ENCODE measurements around the gene KLHL15.

Gene KLHL15

DNA sequence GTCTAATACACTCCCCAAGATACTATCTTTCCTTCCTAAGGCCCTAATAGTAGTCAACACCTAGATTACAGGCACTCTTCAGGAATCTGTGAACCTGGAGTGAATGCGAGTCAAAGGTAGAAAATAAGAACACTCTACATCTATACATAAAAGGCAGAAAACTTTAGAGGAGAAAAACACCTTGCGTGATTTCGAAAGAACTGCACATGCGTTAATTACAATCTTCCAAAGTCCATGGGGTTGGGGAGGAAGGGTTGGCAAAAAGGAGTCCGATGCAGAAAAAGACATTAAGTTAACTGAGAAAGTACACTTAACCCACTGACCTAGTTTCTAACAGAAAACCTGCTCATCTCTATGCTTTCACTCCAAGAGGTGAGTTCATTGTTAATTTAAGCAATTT, 27.3 kb downstream of the KLHL15 start:
- H3K4me3 ChIP-seq (ENCODE audit: low read depth, low read length), result no peak overlapping the region
- TF ChIP-seq CTCF (conservative IDR thresholded peaks at IDR 0.05; ENCODE audit: low read depth, low read length), result no peak
- no peak for DNase-seq (ENCODE audit: low read depth)

DNA sequence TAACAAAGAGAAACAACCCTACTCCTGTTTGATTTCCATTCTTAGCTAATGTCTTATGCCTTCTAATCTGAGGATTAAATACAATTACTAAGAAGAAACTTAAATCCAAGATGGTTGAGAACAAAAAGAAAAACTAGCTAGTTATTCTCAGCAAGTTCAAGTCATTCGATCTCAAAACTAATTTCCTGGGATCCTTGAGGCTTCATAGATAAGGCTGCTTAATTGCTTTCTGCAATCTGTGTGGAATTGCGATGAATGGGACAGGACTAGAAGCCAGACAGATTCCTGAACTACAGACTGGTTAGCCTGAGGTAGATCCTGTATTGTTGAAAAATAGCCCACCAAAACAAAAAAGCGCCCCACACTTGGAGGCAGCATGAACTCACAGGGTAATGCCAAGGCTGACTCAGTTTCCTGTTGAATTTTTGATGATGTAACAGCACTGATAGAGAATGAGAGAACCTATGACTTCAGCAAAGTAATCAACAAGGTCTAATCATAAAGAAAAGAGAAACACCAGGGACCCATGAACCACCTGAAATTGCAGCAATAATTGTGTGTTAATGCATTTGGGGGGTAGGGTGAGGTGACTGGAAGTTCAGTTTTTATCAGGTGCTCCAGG, 33.9 kb downstream of the KLHL15 start:
- TF ChIP-seq CTCF (conservative IDR thresholded peaks at IDR 0.05; ENCODE audit: low read depth, low read length), result no peak
- DNase-seq (ENCODE audit: low read depth), result peak; percentile 18
- H3K4me3 ChIP-seq (ENCODE audit: low read depth, low read length), result no peak overlapping the region

DNA sequence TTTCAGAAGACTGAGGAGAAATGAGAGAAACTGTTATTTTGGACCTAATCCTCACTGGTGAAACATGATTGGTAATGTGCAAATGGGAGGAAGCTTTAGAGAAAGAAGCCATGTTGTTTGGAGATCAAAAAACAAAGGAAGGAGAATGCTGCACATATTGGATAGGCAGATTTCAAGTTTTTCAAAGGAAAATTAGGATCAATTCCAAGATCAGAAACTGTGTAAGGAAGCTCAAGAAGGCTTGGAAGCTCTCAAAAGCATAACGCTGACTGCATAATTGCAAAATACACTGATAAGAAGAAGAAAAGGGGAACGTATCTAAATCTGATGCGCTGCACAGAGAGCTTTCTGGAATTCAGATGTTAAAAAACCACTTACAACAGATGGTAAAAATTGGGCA, 34.6 kb downstream of the KLHL15 start:
- no peak for TF ChIP-seq CTCF (conservative IDR thresholded peaks at IDR 0.05; ENCODE audit: low read depth, low read length)
- DNase-seq (ENCODE audit: low read depth), result no peak
- H3K4me3 ChIP-seq (ENCODE audit: low read depth, low read length), result no peak overlapping the region

- no peak overlapping the region for H3K4me3 ChIP-seq (ENCODE audit: low read depth, low read length)
- TF ChIP-seq CTCF (conservative IDR thresholded peaks at IDR 0.05; ENCODE audit: low read depth, low read length), result no peak
- no peak for DNase-seq (ENCODE audit: low read depth)
These were observed 36.5 kb downstream of the KLHL15 start for GRCh38 chrX:23990455-23990854.

DNA sequence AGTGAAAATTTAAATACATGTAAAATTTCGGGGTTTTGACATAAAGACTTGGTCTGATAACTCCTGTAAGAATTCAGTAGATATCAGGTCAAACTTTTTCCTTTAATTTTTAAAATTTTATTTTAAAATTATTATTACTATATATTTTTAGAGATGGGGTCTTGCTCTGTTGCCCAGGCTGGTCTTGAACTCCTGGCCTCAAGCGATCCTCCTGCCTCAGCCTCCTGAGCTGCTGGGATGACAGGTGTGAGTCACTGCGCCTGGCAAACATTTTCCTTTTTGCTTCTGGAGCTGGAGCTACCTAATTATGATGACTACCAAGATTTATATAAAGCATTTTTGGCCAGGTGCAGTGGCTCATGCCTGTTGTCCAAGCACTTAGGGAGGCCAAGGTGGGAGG, 37.3 kb downstream of the KLHL15 start:
- DNase-seq (ENCODE audit: low read depth), result no peak
- no peak for TF ChIP-seq CTCF (conservative IDR thresholded peaks at IDR 0.05; ENCODE audit: low read depth, low read length)
- no peak overlapping the region for H3K4me3 ChIP-seq (ENCODE audit: low read depth, low read length)

DNA sequence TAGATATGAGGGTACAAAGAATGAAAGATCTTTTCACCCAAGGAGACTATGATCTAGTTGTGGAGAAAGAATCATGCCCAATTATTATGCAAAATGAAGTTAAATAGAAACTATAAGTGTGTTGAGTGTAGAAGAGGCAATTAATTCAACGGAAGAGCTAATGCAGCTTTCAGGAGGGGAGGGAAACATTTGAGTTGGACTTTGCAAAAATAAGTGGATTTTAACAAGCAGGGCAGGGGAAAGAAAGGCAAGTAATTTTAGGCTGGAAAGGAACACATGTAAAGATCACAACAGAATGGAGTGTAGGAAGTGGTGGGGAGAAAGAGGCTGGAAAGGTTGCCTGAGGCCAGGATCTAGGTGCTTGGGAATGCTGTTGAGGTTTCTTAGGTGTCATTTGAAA, 44.1 kb downstream of the KLHL15 start:
- no peak for TF ChIP-seq CTCF (conservative IDR thresholded peaks at IDR 0.05; ENCODE audit: low read depth, low read length)
- H3K4me3 ChIP-seq (ENCODE audit: low read depth, low read length), result no peak overlapping the region
- no peak for DNase-seq (ENCODE audit: low read depth)

DNA sequence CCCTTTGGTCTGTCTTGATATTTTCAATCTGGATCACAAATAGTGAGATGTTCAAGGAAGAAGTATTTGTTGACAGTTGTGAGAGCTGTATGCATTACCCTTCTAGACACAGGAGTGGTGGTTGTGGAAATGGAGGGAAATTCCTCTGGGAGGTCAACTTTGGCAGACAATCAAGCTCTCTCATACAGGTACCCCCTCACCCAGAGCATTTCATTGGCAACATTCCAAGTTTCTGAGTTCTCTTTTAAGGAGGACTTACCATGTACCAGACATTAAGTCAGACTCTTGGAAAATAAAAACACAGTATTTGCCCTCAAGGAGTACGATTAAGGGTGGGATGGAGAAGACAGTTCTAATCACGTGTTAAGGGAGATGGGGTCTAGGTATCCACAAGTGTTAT, 45.3 kb downstream of the KLHL15 start:
- no peak for DNase-seq (ENCODE audit: low read depth)
- H3K4me3 ChIP-seq (ENCODE audit: low read depth, low read length), result no peak overlapping the region
- no peak for TF ChIP-seq CTCF (conservative IDR thresholded peaks at IDR 0.05; ENCODE audit: low read depth, low read length)
